Heart left ventricle (tissue), 16 donors: ENCODE data around the gene FGB. TPM values are rescaled to one million over a fixed set of nuclear protein-coding genes. Genes with fewer than 3 reads are reported as not detected.

Source experiments
- ATAC-seq, 4 donors: fragments of 200-7000 bp; cut with Tn5 transposase; one replicate each; pipeline ENCODE4 v1.9.1; 2020 to 2022; ENCODE audit warnings: moderate library complexity in 4 of 4, mild to moderate bottlenecking in 3 of 4, moderate number of reproducible peaks in 1 of 4
- DNase-seq, 5 donors: peaks; one replicate each; pipeline ENCODE4 v3.0.0-alpha.2; 2020
- H3K27ac ChIP-seq, 12 donors: fragments of 200-600 bp; sonication (generic) in 4 of 12; one replicate each; pipeline versions ENCODE4 v1.5.0 to v1.8.0; 2016 to 2022; ENCODE audit warnings: mild to moderate bottlenecking in 2 of 12
- H3K27me3 ChIP-seq, 9 donors: fragments of 200-600 bp; sonication (generic) in 2 of 9; one replicate each; pipeline versions ENCODE4 v1.5.1 to v1.8.0; 2016 to 2022; ENCODE audit warnings: mild to moderate bottlenecking in 3 of 9
- H3K36me3 ChIP-seq, 9 donors: fragments of 200-600 bp; sonication (generic) in 2 of 9; one replicate each; pipeline versions ENCODE4 v1.5.0 to v1.8.0; 2018 to 2022; ENCODE audit warnings: mild to moderate bottlenecking in 2 of 9
- H3K4me1 ChIP-seq, 12 donors: fragments of 200-600 bp; sonication (generic) in 4 of 12; one replicate each; pipeline versions ENCODE4 v1.5.0 to v1.8.0; 2016 to 2022; ENCODE audit warnings: mild to moderate bottlenecking in 3 of 12
- H3K4me3 ChIP-seq, 12 donors: fragments of 200-600 bp; sonication (generic) in 4 of 12; one replicate each; pipeline versions ENCODE4 v1.5.0 to v1.8.0; 2017 to 2022; ENCODE audit warnings: mild to moderate bottlenecking in 9 of 12, moderate library complexity in 4 of 12
- H3K9me3 ChIP-seq, 12 donors: fragments of 200-600 bp; sonication (generic) in 4 of 12; one replicate each; pipeline versions ENCODE4 v1.5.0 to v1.8.0; 2016 to 2022; ENCODE audit warnings: mild to moderate bottlenecking in 1 of 12
- CTCF ChIP-seq, 12 donors: fragments of 200-600 bp; sonication (generic) in 4 of 12; IDR thresholded peaks; one replicate each; pipeline versions ENCODE4 v1.5.0 to v1.8.0; 2018 to 2022; ENCODE audit warnings: antibody characterized with exemption in 12 of 12, mild to moderate bottlenecking in 5 of 12
- POLR2A ChIP-seq, 2 donors: fragments of 450-650 bp; IDR thresholded peaks; one replicate each; pipeline ENCODE4 v1.6.1; 2017; ENCODE audit warnings: antibody characterized with exemption in 2 of 2, mild to moderate bottlenecking in 2 of 2, moderate library complexity in 2 of 2
- WGBS, 4 donors: extraction: QIAGEN DNeasy Blood & Tissue Kit in 2 of 4; methylation state at CpG; one replicate each; pipeline versions ENCODE4 v1.1.5 to v1.1.7; 2013 to 2018; 5-methylcytosine and 5-hydroxymethylcytosine counted together
- intact Hi-C, 10 donors: fragments of 100-400 bp; cut with DNase I; formaldehyde crosslinking; loops; one replicate each; pipeline versions ENCODE4 v1.11.1 to v1.14.2; 2022
- polyA plus RNA-seq, 2 donors: library from polyadenylated mRNA; stranded (reverse); fragments of 200-250 nt; gene quantifications; one replicate each; pipeline ENCODE4 v1.2.3, GENCODE V29; 2013
- total RNA-seq, 9 donors: library from RNA; depleted of rRNA in 2 of 9; stranded (reverse); fragments of >200 nt in 2 of 9; fragmentation: NEBNext Ultra II Directional in 3 of 9; extraction: Animal tissue kit (Norgen Biotek cat#: 25700) in 3 of 9; gene quantifications; one replicate each; pipeline versions ENCODE4 v1.1.0 to v1.2.4, GENCODE V29; 2016 to 2023
- donor health status: ischemic (EF 13 %, LVEDD 7.1; RV severe dilation, severe dysfunction).
- donor health status: healthy with polysubstance abuse.
- donor health status: DM: no; HTN: yes; CAD: no.
- donor health status: DM: no; HTN: no; CAD: no.
- donor health status: ischemic (EF 25% LVEDD 6.9; RV normal size, moderate dysfunction).
- donor health status: ischemic (EF 25% LVEDD 5.7; RV mildly dilated, moderate dysfunction).
- donor health status: healthy.
- donor health status: DM: yes; HTN: yes; CAD: no.
- donor health status: ischemic (EF 35%, LVEDD 5.7; RV mildly dilated, moderate dysfunction).
- donor health status: nonischemic (EF 11% LVEDD 7.7; RV severe dilation, severe dysfunction).
- donor health status: DM: yes; HTN: yes; CAD: no.
- donor health status: PGD.
- donor health status: ischemic (EF 29% LVEDD 5.4; RV normal size, mild dysfunction).
- donor health status: nonischemic (EF 23%, LVEDD 6.1; RV moderate dilation, normal function).

The FGB gene
- total and polyA plus RNA-seq, 11 donors = 0.25 to 1.6 (median 0.46) TPM; not detected in 8

- DNase-seq = no peak
- intact Hi-C loops = no loop called here
- ATAC-seq = no peak
- Histone ChIP-seq H3K4me3 (no peak overlapping the region), H3K9me3 (no peaks in the 10 kb centered on the region), H3K36me3 (peaks cover 0 to 7% (median 0%) of the 10 kb centered on the region in 9 donors), H3K4me1 (no peaks in the 10 kb centered on the region), H3K27ac (no peak overlapping the region), H3K27me3 (peaks cover 0 to 5% (median 0%) of the 10 kb centered on the region in 9 donors)
- 82 to 88% (median 85%) methylated on average over 4 of the region's 4 CpGs for WGBS, 4 donors
- TF ChIP-seq CTCF (IDR thresholded peaks at IDR 0.05) (no peak), POLR2A (IDR thresholded peaks at IDR 0.05) (no peak)
These were observed 32.9 kb upstream of the FGB start for GRCh38 chr4:154529728-154530519.

GRCh38 chr4:154534296-154534695, 28.5 kb upstream of the FGB start:
- Histone ChIP-seq H3K27ac (no peak overlapping the region), H3K27me3 (no peaks in the 10 kb centered on the region), H3K4me3 (no peak overlapping the region), H3K9me3 (no peaks in the 10 kb centered on the region), H3K4me1 (no peaks in the 10 kb centered on the region), H3K36me3 (peaks cover 0 to 49% (median 38%) of the 10 kb centered on the region in 9 donors)
- ATAC-seq (no peak), DNase-seq (no peak)
- TF ChIP-seq POLR2A (IDR thresholded peaks at IDR 0.05) = no peak
- no peak for TF ChIP-seq CTCF (IDR thresholded peaks at IDR 0.05)
- intact Hi-C loops = no loop called here
- WGBS, 4 donors = 81 to 96% (median 86%) methylated on average over 1 of the region's 1 CpG

GRCh38 chr4:154542271-154542879, 20.4 kb upstream of the FGB start:
- Histone ChIP-seq H3K4me1 (no peaks in the 10 kb centered on the region), H3K9me3 (no peaks in the 10 kb centered on the region), H3K36me3 (peaks cover 3 to 100% (median 100%) of the 10 kb centered on the region in 9 donors), H3K27me3 (no peaks in the 10 kb centered on the region), H3K4me3 (no peak overlapping the region), H3K27ac (no peak overlapping the region)
- WGBS, 4 donors = 95 to 97% (median 96%) methylated on average over 4 of the region's 4 CpGs
- intact Hi-C loops = no loop called here
- no peak for ATAC-seq
- TF ChIP-seq CTCF (IDR thresholded peaks at IDR 0.05) (no peak), POLR2A (IDR thresholded peaks at IDR 0.05) (no peak)
- DNase-seq = no peak

- DNase-seq (no peak), ATAC-seq (no peak)
- no peaks in the 10 kb centered on the region for H3K9me3 ChIP-seq
- peaks cover 3 to 78% (median 73%) of the 10 kb centered on the region in 9 donors for H3K36me3 ChIP-seq
- no peak overlapping the region for H3K27ac ChIP-seq
- 87 to 91% (median 88%) methylated on average over 4 of the region's 4 CpGs for WGBS, 4 donors
- peaks cover under 1 to 22% (median 15%) of the 10 kb centered on the region in 12 donors for H3K4me1 ChIP-seq
- no peaks in the 10 kb centered on the region for H3K27me3 ChIP-seq
- no peak overlapping the region for H3K4me3 ChIP-seq
- TF ChIP-seq POLR2A (IDR thresholded peaks at IDR 0.05) (no peak), CTCF (IDR thresholded peaks at IDR 0.05) (no peak)
- intact Hi-C loops = no loop called here
These were observed 17.1 kb upstream of the FGB start for GRCh38 chr4:154545689-154546088.
